Stimulated activated naive CD8-positive, alpha-beta T cell treated with anti-CD3 and anti-CD28 coated beads, Interleukin-15, amount 100 ng/mL, for 72 hours (primary cell): ENCODE data around the gene TMEM37.

ENCODE experiments used
- ATAC-seq: fragments of 150-1000 bp; cut with Tn5 transposase; 2 replicates; pipeline ENCODE4 v1.10.0; 2021; ENCODE audit warnings: mild to moderate bottlenecking, moderate library complexity
- DNase-seq, 2 donors: peaks; one replicate each; pipeline ENCODE4 v3.0.0; 2021 to 2022
- H3K27ac Mint-ChIP-seq, 2 donors: one replicate each; pipeline ENCODE4 v1.8.0; 2022; ENCODE audit warnings: mild to moderate bottlenecking in 2 of 2, mixed read lengths in 2 of 2, moderate library complexity in 2 of 2
- H3K27me3 Mint-ChIP-seq: one replicate; pipeline ENCODE4 v1.8.0; 2022; ENCODE audit warnings: mixed read lengths
- H3K4me1 Mint-ChIP-seq: one replicate; pipeline ENCODE4 v1.8.0; 2022; ENCODE audit warnings: mild to moderate bottlenecking, mixed read lengths
- H3K4me3 Mint-ChIP-seq, 2 donors: one replicate each; pipeline ENCODE4 v1.8.0; 2022; ENCODE audit warnings: mild to moderate bottlenecking in 2 of 2, mixed read lengths in 2 of 2, moderate library complexity in 1 of 2
- H3K9me3 Mint-ChIP-seq, 2 donors: one replicate each; pipeline ENCODE4 v1.8.0; 2022; ENCODE audit warnings: mixed read lengths in 2 of 2

TMEM37 gene

DNA sequence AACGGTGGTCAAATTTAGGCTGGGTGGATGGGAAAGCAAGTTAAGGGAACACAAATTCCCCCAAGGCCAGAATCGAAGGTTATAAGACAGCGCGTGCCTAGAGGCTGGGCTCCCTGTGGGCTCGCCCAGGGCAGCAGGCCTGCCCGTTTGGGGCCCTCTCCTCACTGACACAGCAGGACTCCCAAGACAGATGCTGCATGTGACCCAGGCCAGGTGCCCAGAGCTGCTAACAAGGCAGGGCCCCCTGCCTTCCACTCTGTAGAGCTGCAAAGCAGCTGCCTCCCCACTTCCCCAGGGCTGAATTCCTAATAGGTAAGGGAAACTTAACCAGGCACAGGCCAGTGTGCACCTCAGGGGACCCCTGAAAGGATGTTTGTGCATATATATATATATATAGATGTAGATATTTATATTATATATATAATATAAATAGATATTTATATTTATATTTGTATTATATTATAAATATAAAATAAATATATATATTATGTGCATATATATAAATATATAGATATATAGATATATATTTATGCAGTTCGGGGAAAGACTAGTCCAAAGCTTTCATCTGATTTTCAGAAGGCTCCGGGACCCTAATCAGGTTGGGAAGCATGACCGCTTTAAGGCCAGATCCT lies 43.7 kb downstream of the TMEM37 start:
- H3K27me3 Mint-ChIP-seq, result peaks cover 17% of the 10 kb centered on the region

DNA sequence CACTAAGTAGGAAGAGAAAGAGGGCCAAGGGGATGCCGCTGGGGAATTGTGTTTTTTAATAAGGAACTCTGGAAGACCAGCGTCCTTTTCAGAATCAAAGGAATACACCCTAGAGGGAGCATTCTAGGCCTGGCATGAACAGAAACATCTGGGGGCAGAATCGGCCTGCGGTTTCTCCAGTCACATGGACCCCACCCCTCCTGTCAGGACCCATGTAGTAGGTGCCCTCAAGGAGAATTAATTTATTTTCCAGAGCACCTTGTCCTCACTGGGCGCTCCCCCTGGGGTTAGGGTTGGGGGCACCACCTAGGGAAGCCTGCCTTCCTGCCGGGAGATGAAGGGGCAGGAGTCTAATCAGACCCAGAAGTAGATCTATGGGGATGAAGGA lies 44.2 kb downstream of the TMEM37 start:
- Mint-ChIP-seq H3K4me1 (peaks cover 6% of the 10 kb centered on the region), H3K4me3 (no peak overlapping the region), H3K27ac (peak overlapping the region in 1 of 2 donors; percentile 28), H3K9me3 (no peaks in the 10 kb centered on the region), H3K27me3 (peaks cover 17% of the 10 kb centered on the region)
- DNase-seq (no peak), ATAC-seq (peak; percentile 21)

More for the DNA sequence above, 43.7 kb downstream of the TMEM37 start:
- Mint-ChIP-seq H3K4me3 (no peak overlapping the region), H3K9me3 (no peaks in the 10 kb centered on the region), H3K4me1 (peaks cover 6% of the 10 kb centered on the region), H3K27ac (no peak overlapping the region)
- ATAC-seq (no peak), DNase-seq (no peak)

DNA sequence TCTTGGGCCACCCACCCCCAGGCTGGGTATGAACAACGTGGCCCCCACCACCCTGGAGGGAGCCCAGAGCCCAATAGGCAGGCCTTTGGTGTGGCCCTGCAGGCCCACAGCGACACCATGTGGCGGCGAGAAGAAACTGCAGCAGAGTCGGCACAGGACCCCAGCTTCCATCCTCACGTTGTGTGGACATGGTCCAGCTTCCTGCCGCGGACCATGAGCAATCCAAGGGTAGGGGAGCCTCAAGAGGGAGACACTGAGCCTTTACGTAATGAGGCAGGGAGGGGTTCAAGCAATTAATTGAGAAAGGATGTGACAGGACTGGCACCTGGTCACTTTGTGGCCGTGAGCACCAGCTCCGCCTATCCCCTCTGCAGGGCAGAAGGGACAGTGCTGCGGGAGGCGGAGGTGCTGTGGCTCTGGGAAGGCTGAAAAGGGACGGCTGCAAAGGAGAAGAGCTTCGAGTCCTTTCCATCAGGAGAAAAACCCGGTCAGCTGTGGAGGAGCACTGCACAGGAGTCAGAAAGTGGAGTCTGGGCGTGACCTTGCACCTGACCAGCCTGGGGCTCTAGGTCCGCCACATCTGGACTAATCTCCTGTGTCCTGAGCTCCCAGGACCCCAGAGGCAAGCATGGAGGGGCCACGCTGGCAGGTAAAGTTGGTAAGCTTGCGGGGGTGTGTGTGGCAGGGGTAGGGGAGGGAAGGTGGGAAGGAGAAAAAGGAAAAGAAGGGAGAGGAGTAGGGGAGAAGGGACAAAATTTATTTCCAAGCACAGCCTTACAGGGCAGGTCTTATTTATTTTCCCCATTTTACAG lies 44.9 kb downstream of the TMEM37 start:
- no peaks in the 10 kb centered on the region for H3K9me3 Mint-ChIP-seq
- DNase-seq (peak; percentile 45 to 46), ATAC-seq (peak; percentile 66)
- no peak overlapping the region for H3K4me3 Mint-ChIP-seq
- peak overlapping the region in 1 of 2 donors; percentile 93 for H3K27ac Mint-ChIP-seq
- H3K4me1 Mint-ChIP-seq, result peaks cover 6% of the 10 kb centered on the region
- H3K27me3 Mint-ChIP-seq, result peaks cover 17% of the 10 kb centered on the region

DNA sequence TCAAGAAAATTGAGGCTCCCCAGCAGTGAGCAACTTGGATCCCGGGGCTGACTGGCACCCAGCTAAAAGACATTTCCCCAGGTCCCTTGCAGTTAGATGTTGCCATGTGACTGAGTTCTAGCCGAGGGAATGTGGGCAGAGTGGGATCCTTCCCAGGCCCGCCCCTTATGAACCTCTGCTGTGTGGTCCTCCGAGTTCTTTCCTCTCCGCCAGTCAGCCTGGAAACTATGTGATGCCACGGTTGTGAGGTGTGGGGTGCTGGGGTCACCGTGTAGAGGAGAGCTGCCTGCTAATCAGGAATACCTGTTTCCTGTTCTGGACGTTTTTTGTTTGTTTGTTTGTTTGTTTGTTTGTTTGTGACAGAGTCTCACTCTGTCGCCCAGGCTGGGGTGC lies 45.5 kb downstream of the TMEM37 start:
- ATAC-seq, result no peak
- Mint-ChIP-seq H3K9me3 (no peaks in the 10 kb centered on the region), H3K27me3 (peaks cover 17% of the 10 kb centered on the region), H3K4me3 (no peak overlapping the region), H3K27ac (no peak overlapping the region), H3K4me1 (peaks cover 6% of the 10 kb centered on the region)
- DNase-seq, result no peak

DNA sequence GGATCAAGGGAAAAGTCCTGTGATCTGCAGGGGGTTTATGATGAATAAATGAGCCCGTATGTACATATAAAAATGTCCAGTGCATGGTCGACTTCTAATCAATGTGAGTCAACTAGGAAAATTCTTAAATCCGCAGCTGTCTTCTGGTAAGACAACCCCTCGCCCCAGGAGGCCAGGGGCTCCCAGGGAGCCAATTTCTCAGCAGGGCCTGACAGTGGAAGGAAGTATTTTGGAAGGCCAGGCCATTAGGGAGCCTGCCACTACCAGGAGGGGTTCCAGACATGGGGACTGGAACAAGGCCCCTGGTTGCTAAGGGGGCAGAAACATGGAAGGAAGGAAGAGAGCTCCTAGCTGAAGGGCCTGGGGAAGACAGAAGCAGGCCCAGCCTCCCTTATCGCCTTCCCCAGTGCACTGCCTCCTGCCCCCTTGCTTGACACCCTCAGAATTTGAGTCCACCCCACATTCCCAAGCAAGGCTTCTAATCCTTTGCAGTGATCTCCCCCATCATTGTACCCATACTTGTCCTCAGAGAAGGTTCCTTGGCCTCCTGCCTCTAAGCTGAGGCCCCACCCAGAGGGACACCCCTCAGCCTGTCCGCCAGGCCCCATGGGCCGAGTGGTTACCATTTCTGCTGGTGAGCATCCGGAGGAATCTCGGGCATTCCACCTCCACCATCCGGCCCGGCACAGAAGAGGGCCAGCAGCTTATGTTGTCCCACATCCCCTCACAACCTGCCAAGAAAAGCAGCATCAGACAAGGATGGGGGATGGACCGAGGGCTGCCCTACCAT lies 46.7 kb downstream of the TMEM37 start:
- Mint-ChIP-seq H3K9me3 (no peaks in the 10 kb centered on the region), H3K27me3 (peaks cover 17% of the 10 kb centered on the region), H3K27ac (no peak overlapping the region), H3K4me3 (no peak overlapping the region), H3K4me1 (peaks cover 6% of the 10 kb centered on the region)
- ATAC-seq, result no peak
- no peak for DNase-seq

DNA sequence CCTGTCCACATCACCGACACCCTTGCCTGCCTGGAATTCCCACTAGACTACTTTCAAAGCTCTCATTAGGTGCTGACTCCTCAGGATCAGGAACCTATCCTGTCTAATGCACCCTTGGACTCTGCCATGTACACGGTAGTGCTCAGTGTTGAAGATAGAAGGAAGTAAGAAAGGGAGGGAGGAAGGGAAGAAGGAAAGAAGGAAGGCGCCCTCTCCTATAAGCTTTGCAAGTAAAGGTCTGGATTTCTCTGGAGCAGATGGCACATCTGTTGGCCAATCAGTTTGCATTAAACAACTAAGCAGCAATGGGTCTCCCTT lies 47.3 kb downstream of the TMEM37 start:
- no peak overlapping the region for H3K4me3 Mint-ChIP-seq
- ATAC-seq, result no peak
- H3K4me1 Mint-ChIP-seq, result peaks cover 6% of the 10 kb centered on the region
- H3K9me3 Mint-ChIP-seq, result no peaks in the 10 kb centered on the region
- peaks cover 14% of the 10 kb centered on the region for H3K27me3 Mint-ChIP-seq
- no peak for DNase-seq
- H3K27ac Mint-ChIP-seq, result no peak overlapping the region

DNA sequence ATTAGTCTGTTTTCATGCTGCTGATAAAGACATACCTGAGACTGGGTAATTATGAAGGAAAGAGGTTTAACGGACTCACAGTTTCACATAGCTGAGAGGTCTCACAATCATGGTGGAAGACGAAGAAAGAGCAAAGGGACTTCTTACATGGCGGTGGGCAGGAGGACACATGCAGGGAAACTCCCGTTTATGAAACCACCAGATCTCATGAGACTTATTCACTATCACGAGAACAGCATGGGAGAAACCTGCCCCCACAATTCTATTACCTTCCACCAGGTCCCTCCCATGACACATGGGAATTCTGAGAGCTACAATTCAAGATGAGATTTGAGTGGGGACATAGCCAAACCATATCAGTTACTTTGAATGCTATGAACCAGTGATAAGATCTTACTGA lies 48.5 kb downstream of the TMEM37 start:
- H3K4me1 Mint-ChIP-seq, result peaks cover 6% of the 10 kb centered on the region
- no peak overlapping the region for H3K27ac Mint-ChIP-seq
- H3K9me3 Mint-ChIP-seq, result no peaks in the 10 kb centered on the region
- ATAC-seq (no peak), DNase-seq (no peak)
- no peak overlapping the region for H3K4me3 Mint-ChIP-seq
- H3K27me3 Mint-ChIP-seq, result peaks cover 18% of the 10 kb centered on the region

DNA sequence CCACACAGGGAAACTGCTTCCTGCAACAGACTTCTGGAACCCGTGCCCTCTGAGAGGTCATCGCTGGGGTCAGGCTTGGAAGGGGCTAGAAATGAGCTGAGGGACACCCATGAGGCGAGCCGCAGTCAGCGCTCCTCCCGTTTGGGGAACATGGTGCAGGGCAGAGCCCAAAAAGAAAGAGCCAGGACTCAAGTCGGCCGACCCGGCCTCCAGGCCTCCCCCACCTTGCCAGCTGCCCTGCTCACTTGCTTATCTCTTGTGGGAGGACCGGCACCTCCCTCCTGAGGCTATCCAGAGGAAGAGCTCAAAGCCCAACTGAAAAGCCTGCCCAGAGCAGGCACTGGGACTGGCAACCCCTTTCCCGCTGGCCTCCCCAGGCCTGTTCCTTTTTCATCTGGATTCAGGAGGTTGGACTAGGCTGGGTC lies 49.1 kb downstream of the TMEM37 start:
- no peaks in the 10 kb centered on the region for H3K9me3 Mint-ChIP-seq
- H3K27ac Mint-ChIP-seq, result no peak overlapping the region
- DNase-seq, result no peak
- H3K4me3 Mint-ChIP-seq, result no peak overlapping the region
- no peak for ATAC-seq
- peaks cover 6% of the 10 kb centered on the region for H3K4me1 Mint-ChIP-seq
- H3K27me3 Mint-ChIP-seq, result peaks cover 22% of the 10 kb centered on the region

DNA sequence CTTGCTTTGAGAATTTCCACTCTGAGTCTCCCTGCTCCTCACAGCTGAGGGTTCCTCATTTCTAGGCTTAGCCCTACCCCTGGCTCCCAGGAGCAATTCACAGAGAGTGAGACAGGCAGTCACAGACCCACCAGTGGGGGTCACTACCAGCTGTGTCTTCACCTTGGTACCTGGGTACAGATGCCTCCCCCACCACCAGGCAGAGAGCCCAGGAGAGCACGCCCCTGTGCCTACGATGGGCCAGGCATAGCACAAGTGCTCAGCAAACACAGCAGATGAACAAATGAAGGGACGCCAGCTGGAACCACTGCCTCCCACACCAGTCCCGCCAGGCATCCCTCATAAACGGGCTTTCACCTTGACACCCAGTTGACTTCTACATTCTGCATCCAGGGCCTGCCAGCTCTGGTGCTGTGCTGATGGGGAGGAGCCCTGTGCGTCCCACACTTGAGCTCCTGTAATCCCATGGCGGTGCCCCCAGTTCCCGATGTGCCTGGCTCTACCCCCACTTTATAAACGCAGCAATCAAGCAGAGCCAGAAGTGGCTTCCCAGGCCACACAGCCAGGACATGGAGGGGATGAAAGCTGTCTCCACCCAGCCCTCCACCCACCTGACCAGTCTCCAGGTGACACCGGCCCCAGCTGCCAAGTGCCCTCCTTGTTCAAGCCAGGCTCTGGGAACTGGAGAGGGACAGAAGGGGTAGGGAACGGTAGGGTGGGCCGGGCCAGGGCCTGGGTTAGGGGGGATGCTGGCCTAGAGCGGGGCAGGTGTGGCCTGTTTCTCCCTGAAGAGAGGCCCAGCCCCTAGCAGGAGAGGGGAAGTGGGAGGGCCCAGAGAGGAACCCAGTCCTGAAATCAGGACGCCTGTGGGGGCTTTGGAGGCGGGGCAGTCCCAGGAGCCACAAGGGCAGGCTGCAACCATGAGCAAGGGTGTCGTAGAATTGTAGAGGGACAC lies 50.1 kb downstream of the TMEM37 start:
- Mint-ChIP-seq H3K4me1 (no peaks in the 10 kb centered on the region), H3K27ac (no peak overlapping the region), H3K27me3 (peaks cover 23% of the 10 kb centered on the region), H3K9me3 (no peaks in the 10 kb centered on the region), H3K4me3 (no peak overlapping the region)
- ATAC-seq, result peak; percentile 22
- DNase-seq, result no peak

DNA sequence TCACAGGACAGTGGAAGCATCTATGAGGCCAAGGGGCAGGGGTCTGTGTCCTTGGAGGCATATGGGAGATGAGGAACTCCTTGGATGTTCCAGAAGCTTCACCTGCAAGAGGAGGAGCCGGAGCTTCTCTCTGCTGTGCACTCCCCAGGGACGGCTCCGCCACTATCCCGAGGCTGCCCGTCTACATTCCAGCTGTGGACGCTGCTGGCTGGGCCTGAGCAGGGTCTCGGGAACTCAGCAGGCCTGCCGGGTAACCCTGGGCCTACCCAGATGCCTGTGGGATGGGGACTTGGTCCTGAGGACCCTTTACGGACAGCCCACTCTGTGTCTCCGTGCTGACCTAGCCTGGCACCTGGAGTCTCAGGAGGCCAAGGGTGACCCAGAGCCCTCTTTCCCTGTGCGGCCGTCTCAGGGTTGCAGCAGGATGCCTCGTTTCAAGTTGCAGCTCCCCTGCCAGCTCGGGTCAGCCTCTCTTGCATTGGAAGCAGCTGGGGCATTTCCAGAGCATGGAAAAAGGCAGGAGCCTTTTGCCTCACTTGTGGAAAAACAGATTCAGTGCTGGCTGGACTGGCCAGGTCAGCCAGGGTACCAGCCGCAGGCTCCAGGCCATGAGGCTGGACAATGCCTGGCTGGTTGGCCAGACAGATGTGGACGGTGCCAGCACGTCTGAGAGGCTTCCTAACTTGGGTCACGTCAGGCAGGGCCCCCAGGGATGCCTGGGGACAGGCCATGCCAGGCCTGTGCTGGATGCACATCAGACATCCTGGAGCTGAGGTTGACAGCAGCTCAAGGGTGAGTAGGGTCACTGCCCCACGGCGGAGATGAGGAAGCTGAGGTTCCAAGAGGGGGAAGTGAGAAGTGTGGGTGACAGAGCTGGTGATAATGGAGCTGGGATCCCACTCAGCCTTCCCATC lies 51.1 kb downstream of the TMEM37 start:
- Mint-ChIP-seq H3K4me1 (no peaks in the 10 kb centered on the region), H3K9me3 (no peaks in the 10 kb centered on the region), H3K4me3 (no peak overlapping the region), H3K27me3 (peaks cover 20% of the 10 kb centered on the region), H3K27ac (no peak overlapping the region)
- ATAC-seq (no peak), DNase-seq (no peak)

DNA sequence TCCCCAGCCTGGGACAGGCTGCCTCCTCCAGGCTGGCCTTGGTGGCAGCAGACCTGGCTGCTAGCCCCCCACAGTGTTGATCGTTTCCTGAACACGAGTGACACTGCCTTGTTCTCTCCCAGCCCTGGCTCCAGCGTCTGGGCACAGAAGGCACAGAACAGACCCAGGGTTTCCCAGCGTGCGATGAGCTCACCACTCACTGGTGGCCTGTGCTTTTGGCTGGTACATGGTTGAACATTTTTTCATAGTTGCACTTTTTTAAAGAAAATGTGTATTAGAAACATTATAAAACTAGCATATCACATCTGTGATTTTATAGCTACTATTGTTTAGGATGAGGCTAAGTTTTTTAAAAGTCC lies 51.7 kb downstream of the TMEM37 start:
- H3K27ac Mint-ChIP-seq, result no peak overlapping the region
- no peaks in the 10 kb centered on the region for H3K4me1 Mint-ChIP-seq
- no peaks in the 10 kb centered on the region for H3K9me3 Mint-ChIP-seq
- H3K27me3 Mint-ChIP-seq, result peaks cover 20% of the 10 kb centered on the region
- ATAC-seq, result no peak
- DNase-seq, result no peak
- no peak overlapping the region for H3K4me3 Mint-ChIP-seq

DNA sequence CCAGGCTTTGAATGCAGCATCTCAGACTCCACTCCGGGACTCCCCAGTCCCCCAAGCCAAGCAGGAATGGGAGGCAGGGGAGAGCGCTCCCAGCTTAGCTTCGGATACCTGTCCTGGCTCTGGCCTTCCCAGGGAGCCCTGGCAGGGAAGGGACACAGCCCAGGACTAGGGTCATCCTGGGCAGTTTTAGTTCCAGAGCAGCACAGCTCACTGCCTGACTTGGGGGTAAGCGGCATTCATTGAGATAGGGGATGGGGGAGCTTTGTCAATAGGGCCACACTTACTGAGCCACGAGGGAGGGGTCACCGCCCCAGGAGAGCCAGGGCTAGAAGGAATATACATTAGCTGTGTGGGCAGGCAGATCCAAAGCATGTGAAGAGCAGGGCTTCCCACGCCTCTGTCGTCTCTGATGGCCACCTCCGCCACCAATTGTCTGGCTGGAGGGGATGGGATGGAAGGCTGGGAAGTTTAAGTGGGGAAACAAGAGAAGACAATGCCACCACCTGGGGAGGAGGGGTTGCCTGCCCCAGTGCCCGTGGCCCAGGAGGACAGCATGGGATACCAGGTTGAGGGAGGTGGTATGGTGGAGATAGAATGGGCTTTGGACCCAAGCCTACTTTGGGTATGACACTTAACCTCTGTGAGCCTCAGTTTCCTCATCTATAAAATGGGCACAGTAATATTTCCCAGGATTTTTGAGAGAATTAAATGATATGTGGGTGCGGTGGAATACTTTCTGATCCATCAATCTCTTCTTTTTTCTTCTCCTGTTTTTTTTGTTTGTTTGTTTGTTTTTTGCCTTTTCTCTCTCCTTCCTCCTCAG lies 52.5 kb downstream of the TMEM37 start:
- no peaks in the 10 kb centered on the region for H3K4me1 Mint-ChIP-seq
- H3K27me3 Mint-ChIP-seq, result peaks cover 20% of the 10 kb centered on the region
- H3K4me3 Mint-ChIP-seq, result no peak overlapping the region

DNA sequence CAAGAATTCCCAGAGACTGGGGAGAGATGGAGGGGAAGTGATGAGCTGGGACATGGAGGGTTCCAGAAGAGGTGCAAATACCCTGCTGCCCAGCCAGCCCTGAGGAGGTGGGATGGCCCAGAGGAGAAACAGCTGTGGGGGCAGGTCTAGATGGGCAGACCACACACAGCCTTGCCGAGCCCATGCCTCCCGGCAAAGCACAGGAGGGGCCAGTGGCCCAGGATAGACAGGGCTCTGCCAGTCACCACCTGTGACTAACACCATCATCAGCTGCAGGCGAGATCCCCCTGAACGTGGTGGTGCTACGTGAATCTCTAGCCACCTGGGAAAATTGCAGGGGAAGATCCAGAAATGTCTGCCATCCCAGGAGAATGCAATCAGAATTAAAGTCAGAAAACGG lies 53.2 kb downstream of the TMEM37 start:
- no peaks in the 10 kb centered on the region for H3K9me3 Mint-ChIP-seq
- H3K27me3 Mint-ChIP-seq, result peaks cover 20% of the 10 kb centered on the region
- DNase-seq, result no peak
- peak overlapping the region in 1 of 2 donors; percentile 48 for H3K27ac Mint-ChIP-seq
- no peaks in the 10 kb centered on the region for H3K4me1 Mint-ChIP-seq
- H3K4me3 Mint-ChIP-seq, result no peak overlapping the region
- no peak for ATAC-seq

More for the DNA sequence above, 52.5 kb downstream of the TMEM37 start:
- Mint-ChIP-seq H3K27ac (no peak overlapping the region), H3K9me3 (no peaks in the 10 kb centered on the region)
- ATAC-seq (peak; percentile 11), DNase-seq (no peak)
